DOHH2 (cell line): ENCODE results near the gene RECQL.

Source experiments
- H3F3A ChIP-seq: fragments of 200-600 bp; sonication (generic), shearing (Covaris generic); 2 replicates; pipeline ENCODE4 v1.6.0; 2016; ENCODE audit warnings: antibody characterized with exemption, mild to moderate bottlenecking; ENCODE audit not compliant: control insufficient read depth, insufficient read depth
- H3K27ac ChIP-seq: fragments of 200-600 bp; sonication (generic); 2 replicates; pipeline ENCODE4 v1.5.1; 2014; ENCODE audit warnings: low read depth, mild to moderate bottlenecking, low read length, moderate library complexity
- H3K27me3 ChIP-seq: fragments of 200-600 bp; sonication (generic); 2 replicates; pipeline ENCODE4 v1.6.1; 2014; ENCODE audit warnings: mild to moderate bottlenecking, low read length, mixed read lengths; ENCODE audit not compliant: control insufficient read depth
- H3K36me3 ChIP-seq: fragments of 200-600 bp; sonication (generic); 2 replicates; pipeline ENCODE4 v1.6.1; 2014; ENCODE audit warnings: mild to moderate bottlenecking, low read length, moderate library complexity, mixed read lengths; ENCODE audit not compliant: control insufficient read depth
- H3K4me1 ChIP-seq: fragments of 200-600 bp; sonication (generic); 2 replicates; pipeline ENCODE4 v1.6.1; 2014; ENCODE audit warnings: mild to moderate bottlenecking, low read length, mixed read lengths; ENCODE audit not compliant: control insufficient read depth
- H3K4me2 ChIP-seq: fragments of 200-600 bp; sonication (generic); 2 replicates; pipeline ENCODE4 v1.6.0; 2014; ENCODE audit warnings: mild to moderate bottlenecking, low read length, moderate library complexity
- H3K4me3 ChIP-seq: fragments of 200-600 bp; sonication (generic); 2 replicates; pipeline ENCODE4 v1.5.1; 2014; ENCODE audit warnings: mild to moderate bottlenecking, low read length, mixed read lengths
- H3K79me2 ChIP-seq: fragments of 200-600 bp; sonication (generic); 2 replicates; pipeline ENCODE4 v1.6.1; 2014; ENCODE audit warnings: mild to moderate bottlenecking, low read length, mixed read lengths; ENCODE audit not compliant: control insufficient read depth
- H3K9me2 ChIP-seq: fragments of 200-600 bp; sonication (generic); replicated peaks from 2 replicates; pipeline ENCODE4 v1.6.1; 2014; ENCODE audit warnings: mild to moderate bottlenecking, low read length, mixed read lengths; ENCODE audit not compliant: control insufficient read depth
- H3K9me3 ChIP-seq: fragments of 200-600 bp; sonication (generic); 2 replicates; pipeline ENCODE4 v1.6.1; 2014; ENCODE audit warnings: antibody characterized with exemption, low read length, mixed read lengths; ENCODE audit not compliant: control insufficient read depth, insufficient read depth
- H4K20me1 ChIP-seq: fragments of 200-600 bp; sonication (generic); 2 replicates; pipeline ENCODE4 v1.6.0; 2014; ENCODE audit warnings: low read depth, mild to moderate bottlenecking, antibody characterized with exemption, low read length, moderate library complexity; ENCODE audit not compliant: control insufficient read depth, insufficient read depth
- EZH2phosphoT487 ChIP-seq: fragments of 200-600 bp; sonication (generic); IDR thresholded peaks from 2 replicates; pipeline ENCODE4 v1.6.1; 2017; ENCODE audit warnings: borderline replicate concordance, mild to moderate bottlenecking, antibody characterized with exemption, low read length, moderate library complexity, mixed read lengths
- TF ChIP-seq, protein P1 (sequence below): fragments of 200-600 bp; sonication (generic); IDR thresholded peaks from one replicate; pipeline ENCODE4 v1.5.1; 2014; ENCODE audit warnings: antibody characterized with exemption, mild to moderate bottlenecking, low read depth, low read length; ENCODE audit not compliant: poor library complexity, severe bottlenecking

RECQL gene

GRCh38 chr12:21529456-21529855 is 28.0 kb upstream of the RECQL start:
- peaks cover 32% of the 10 kb centered on the region for H3K4me1 ChIP-seq
- no peaks in the 10 kb centered on the region for H3F3A ChIP-seq
- H3K27me3 ChIP-seq = peaks cover 18% of the 10 kb centered on the region
- H3K79me2 ChIP-seq = no peaks in the 10 kb centered on the region
- 0 out of 2 replicates have a peak overlapping the region, but pooled peaks have one; percentile 96 for H3K4me2 ChIP-seq
- H3K9me2 ChIP-seq = no peaks in the 10 kb centered on the region
- H3K9me3 ChIP-seq = no peaks in the 10 kb centered on the region
- no peaks in the 10 kb centered on the region for H3K36me3 ChIP-seq
- TF ChIP-seq, protein P1, sequence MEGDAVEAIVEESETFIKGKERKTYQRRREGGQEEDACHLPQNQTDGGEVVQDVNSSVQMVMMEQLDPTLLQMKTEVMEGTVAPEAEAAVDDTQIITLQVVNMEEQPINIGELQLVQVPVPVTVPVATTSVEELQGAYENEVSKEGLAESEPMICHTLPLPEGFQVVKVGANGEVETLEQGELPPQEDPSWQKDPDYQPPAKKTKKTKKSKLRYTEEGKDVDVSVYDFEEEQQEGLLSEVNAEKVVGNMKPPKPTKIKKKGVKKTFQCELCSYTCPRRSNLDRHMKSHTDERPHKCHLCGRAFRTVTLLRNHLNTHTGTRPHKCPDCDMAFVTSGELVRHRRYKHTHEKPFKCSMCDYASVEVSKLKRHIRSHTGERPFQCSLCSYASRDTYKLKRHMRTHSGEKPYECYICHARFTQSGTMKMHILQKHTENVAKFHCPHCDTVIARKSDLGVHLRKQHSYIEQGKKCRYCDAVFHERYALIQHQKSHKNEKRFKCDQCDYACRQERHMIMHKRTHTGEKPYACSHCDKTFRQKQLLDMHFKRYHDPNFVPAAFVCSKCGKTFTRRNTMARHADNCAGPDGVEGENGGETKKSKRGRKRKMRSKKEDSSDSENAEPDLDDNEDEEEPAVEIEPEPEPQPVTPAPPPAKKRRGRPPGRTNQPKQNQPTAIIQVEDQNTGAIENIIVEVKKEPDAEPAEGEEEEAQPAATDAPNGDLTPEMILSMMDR = no peak
- no peak for TF ChIP-seq EZH2phosphoT487
- H3K4me3 ChIP-seq = no peak overlapping the region
- no peak overlapping the region for H3K27ac ChIP-seq
- no peaks in the 10 kb centered on the region for H4K20me1 ChIP-seq

DNA sequence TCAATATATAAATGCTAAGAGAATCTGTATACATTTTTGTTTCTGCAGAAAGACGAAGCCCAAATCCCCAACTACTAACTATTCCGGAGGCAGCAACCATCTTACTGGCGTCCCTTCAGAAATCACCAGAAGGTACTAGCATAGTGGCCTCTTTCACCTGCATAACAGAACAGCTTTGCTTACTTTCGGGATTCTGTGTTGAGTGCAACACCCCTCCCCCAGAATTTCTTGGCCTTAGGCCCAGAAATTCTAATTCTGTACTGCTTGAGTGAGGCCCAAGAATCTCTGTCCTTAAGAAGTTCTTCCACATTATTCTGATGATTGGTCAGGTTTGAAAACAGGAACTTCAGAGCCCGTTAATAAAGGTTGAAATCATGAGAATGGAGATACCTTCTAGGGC is 27.5 kb upstream of the RECQL start:
- Histone ChIP-seq H3K9me3 (no peaks in the 10 kb centered on the region), H3K4me1 (peaks cover 32% of the 10 kb centered on the region), H3K4me2 (peak overlapping the region; percentile 96), H3K27ac (no peak overlapping the region), H3K4me3 (no peak overlapping the region), H3K36me3 (no peaks in the 10 kb centered on the region), H3F3A (no peaks in the 10 kb centered on the region), H3K9me2 (no peaks in the 10 kb centered on the region), H4K20me1 (no peaks in the 10 kb centered on the region), H3K27me3 (peaks cover 18% of the 10 kb centered on the region), H3K79me2 (no peaks in the 10 kb centered on the region)
- no peak for TF ChIP-seq EZH2phosphoT487
- TF ChIP-seq, protein P1 = no peak

DNA sequence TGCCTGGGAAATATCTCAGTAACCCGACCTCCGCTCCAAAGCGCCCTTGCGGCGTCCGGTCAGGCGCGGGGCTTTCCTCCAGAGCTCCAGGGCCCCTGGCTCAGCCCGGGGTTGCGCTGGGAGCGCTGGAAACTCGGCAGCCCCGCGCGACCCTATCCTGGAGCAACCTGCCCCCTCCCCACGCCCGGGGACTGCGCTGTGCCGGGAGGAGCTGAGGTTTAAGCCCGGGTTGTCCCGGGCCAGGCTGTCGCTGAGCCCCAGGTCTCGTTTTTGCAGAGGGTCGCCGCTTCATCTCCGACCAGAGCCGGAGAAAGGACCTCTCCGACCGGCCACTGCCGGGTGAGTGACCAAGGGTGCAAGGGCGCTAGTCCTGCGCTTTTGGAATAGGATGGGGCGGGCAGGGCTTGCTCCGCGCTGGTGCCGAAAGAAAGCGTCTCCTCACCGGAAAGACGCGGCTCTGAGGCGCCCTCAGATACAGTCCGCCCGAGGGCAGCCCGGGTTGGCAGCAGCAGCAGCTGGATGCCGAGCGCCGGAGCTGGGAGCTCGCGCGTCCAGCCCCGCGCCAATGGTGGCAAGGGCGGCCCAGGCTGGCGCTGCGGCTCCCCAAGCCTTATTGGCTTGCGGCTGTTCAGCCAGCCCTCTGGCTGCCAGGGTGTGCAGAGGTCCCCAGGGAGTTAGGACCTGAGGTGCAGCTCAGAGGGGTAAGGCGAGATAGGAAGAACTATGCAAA is 26.2 kb upstream of the RECQL start:
- Histone ChIP-seq H3K9me3 (no peaks in the 10 kb centered on the region), H3K27ac (no peak overlapping the region), H3F3A (no peaks in the 10 kb centered on the region), H3K4me1 (peaks cover 32% of the 10 kb centered on the region), H3K4me2 (peak overlapping the region; percentile 96), H3K27me3 (peaks cover 18% of the 10 kb centered on the region), H3K79me2 (no peaks in the 10 kb centered on the region), H3K9me2 (no peaks in the 10 kb centered on the region), H3K36me3 (no peaks in the 10 kb centered on the region), H3K4me3 (peak overlapping the region; percentile 81), H4K20me1 (no peaks in the 10 kb centered on the region)
- TF ChIP-seq, protein P1 = no peak
- TF ChIP-seq EZH2phosphoT487 = no peak
